ENCODE data around the gene GNPAT.

DNA sequence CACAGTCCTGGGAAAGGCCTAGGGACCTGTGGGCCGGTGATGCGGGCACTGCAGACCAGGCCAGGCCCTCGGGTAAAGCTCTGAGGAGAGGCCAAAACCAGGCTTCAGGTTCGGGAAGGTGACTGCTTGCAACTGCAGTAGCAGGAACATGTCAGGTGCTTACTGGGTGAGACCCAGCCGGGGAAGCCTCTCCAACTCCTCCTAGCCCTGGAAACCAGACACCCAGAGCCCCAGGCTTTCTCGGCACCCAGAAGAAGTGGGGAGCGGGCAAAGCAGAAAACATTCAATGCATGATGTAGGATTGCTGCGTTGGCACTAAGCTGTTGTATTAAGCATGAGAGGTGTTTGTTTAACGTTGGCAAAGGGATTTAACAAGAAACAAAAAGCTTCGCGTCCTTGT is 20.2 kb upstream of the GNPAT start:
- TF ChIP-seq, protein P1, sequence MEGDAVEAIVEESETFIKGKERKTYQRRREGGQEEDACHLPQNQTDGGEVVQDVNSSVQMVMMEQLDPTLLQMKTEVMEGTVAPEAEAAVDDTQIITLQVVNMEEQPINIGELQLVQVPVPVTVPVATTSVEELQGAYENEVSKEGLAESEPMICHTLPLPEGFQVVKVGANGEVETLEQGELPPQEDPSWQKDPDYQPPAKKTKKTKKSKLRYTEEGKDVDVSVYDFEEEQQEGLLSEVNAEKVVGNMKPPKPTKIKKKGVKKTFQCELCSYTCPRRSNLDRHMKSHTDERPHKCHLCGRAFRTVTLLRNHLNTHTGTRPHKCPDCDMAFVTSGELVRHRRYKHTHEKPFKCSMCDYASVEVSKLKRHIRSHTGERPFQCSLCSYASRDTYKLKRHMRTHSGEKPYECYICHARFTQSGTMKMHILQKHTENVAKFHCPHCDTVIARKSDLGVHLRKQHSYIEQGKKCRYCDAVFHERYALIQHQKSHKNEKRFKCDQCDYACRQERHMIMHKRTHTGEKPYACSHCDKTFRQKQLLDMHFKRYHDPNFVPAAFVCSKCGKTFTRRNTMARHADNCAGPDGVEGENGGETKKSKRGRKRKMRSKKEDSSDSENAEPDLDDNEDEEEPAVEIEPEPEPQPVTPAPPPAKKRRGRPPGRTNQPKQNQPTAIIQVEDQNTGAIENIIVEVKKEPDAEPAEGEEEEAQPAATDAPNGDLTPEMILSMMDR (conservative IDR thresholded peaks at IDR 0.05; ENCODE audit: low read length): no peak
- no peak for TF ChIP-seq EZH2phosphoT487 (IDR thresholded peaks at IDR 0.05; ENCODE audit: borderline replicate concordance, low read depth, low read length)

All from OCI-LY7 (cell line).